ENCODE results near the gene KRTAP10-2. TPM values are rescaled to one million over a fixed set of nuclear protein-coding genes. Genes with fewer than 3 reads are reported as not detected.
"Not testable (repeated sequence)": the region's sequence is repeated elsewhere in the genome, so short reads cannot be mapped to it uniquely, and the experiment has no call there.

The KRTAP10-2 gene, protein sequence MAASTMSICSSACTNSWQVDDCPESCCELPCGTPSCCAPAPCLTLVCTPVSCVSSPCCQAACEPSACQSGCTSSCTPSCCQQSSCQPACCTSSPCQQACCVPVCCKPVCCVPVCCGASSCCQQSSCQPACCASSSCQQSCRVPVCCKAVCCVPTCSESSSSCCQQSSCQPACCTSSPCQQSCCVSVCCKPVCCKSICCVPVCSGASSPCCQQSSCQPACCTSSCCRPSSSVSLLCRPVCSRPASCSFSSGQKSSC
- not detected in 2 replicates for total RNA-seq

DNA sequence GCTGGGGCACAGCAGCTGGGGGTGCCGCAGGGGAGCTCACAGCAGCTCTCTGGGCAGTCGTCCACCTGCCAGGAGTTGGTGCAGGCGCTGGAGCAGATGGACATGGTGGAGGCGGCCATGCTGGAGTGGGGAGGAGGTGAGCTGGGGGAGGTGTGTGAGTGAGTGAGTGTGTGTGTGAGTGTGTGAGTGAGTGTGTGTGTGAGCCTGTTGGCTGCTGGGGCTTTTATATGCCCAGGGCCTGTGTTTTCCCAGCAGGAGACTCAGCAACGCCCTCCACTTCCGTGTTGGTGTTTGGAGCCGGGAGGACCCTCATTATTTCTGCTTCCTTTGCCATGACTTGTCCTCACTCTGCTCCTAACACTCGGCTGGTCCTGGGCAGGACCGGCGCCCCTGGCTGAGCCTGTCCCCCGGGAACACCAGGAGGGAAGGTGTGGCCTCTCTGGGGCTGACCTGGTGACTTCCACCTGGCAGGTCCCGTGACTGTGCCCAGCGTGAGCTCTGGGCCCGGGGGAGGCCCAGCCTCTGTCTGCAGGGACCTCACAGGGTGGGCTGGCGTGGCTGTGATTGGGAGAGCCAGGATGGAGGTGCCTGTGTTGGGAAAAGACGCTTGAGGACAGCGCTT is at the start of gene KRTAP10-2:
KRTAP10-2 (minus strand) TSS at position 166 of the 622 bp plus-strand sequence; CDS start at position 119, 47 bp downstream.
- intact Hi-C loops (cut with micrococcal nuclease) = no loop called here

DNA sequence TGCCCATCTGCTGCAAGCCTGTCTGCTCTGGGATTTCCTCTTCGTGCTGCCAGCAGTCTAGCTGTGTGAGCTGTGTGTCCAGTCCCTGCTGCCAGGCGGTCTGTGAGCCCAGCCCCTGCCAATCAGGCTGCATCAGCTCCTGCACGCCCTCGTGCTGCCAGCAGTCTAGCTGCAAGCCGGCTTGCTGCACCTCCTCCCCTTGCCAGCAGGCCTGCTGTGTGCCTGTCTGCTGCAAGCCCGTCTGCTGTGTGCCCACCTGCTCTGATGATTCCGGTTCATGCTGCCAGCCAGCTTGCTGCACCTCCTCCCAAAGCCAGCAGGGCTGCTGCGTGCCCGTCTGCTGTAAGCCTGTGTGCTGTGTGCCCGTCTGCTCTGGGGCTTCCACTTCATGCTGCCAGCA is 49.8 kb upstream of the KRTAP10-2 start:
- intact Hi-C loops (cut with micrococcal nuclease) = not testable (repeated sequence)

DNA sequence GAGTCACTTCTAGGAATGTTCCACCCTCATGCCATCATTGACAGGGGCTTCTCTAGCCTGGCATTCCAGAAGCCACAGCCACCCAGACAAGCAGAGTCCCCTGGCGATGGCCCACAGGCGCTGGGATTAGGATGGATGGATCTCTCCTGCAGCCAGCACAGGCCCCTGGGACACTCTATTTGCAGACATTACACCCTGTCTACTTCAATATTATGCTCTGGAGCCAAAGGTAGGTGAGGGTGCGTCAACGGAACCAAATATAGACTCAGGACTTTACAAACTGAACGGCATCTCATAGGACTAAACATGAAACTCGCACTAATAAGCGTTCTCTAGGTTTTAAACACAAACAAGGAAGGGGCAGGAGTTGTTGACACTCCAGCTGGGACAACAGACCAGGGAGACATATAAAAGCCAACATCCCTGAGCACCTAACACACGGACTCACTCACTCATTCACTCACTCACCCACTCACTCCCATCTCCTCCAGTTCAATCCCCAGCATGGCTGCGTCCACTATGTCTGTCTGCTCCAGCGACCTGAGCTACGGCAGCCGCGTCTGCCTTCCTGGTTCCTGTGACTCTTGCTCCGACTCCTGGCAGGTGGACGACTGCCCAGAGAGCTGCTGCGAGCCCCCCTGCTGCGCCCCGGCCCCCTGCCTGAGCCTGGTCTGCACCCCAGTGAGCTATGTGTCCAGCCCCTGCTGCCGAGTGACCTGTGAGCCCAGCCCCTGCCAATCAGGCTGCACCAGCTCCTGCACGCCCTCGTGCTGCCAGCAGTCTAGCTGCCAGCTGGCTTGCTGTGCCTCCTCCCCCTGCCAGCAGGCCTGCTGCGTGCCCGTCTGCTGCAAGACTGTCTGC is 49.0 kb upstream of the KRTAP10-2 start, which contains the start of gene KRTAP10-7:
KRTAP10-7 (plus strand) TSS at position 480 of the 861 bp plus-strand sequence; CDS start at position 505, 25 bp downstream.
- intact Hi-C loops (cut with micrococcal nuclease) = not testable (repeated sequence)

DNA sequence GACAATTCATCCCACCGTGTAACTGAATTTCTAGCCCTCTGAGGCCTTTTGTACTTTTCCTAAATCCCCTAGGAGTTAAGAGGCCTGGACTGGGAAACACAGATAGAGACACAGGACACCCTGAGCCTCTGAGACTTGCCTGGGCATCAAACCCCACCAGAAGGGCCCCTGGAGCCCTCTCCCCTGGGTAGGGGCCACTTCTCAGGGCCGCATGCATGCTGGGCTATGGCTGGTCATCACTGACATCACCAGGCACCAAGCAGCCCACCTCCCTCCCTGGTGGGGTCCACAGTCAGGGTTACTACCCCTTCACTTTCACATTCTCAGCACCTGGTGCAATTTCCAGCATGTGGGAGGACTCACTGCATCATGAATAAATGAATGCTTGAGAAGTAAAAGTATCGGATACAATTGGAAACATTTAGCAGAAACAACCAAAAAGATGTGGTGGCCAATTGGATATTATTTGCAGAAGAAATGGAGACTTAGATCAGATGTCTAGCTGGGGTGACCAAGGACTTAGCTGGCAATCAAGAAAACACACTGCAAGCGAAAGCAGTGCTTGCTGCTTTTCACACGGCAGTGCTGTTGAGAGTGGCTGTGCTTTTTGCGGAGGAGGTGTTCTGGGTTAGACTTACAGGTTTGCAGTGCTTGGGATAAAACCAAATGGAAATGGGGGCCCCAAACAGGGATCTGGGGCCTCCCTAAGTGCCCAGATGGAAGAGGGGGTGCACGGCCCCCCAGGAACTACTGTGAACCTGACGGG is 48.1 kb upstream of the KRTAP10-2 start:
- intact Hi-C loops (cut with micrococcal nuclease) = no loop called here

DNA sequence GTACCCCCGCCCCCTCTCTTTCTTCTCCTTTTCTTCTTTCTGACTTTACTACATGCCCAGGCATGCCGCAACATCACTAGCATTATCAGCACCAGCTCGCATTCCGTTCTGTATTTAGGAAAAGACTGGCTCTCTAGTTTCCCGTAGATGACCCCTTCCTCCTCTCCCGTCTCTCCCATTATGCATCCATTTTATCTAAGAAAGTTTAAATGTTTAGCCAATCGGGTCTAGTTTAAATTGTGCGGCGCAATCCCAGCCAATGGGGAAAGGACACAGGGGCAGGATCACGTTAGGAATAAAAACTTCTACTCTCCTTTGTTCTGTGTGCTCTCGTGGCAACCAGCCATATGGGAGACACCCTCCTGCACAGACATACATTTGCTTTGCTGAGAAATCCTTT is 46.8 kb upstream of the KRTAP10-2 start:
- intact Hi-C loops (cut with micrococcal nuclease) = no loop called here

DNA sequence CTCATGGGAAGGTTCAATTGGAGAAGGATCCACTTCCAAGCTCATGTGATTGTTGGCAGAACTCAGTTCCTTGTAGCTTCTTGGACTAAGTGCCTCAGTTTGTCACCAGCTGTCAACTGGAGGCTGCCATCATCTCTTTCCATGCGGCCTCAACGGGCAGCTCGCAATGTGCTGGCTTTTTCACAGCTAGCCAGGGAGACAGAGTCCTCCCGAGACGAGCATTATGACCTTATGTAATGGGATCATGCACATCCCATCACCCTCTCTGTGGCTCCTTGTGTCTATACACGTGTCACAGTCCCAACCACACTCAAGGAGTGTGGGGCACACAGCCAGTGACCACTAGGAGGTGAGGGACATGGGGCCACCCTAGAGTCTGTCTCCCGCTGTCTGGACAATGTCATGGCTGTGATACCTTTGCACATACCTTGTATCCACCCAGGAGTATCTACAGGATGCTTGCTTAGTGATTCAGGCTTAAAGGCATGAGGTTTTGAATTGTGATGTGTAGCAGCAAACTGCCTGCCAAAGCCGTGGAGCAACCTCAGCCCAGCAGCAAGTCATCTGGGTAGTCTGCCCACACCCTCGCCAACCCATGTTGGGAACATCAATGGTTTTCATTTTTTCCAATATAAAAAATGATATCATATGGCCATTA is 44.9 kb upstream of the KRTAP10-2 start:
- intact Hi-C loops (cut with micrococcal nuclease) = no loop called here

DNA sequence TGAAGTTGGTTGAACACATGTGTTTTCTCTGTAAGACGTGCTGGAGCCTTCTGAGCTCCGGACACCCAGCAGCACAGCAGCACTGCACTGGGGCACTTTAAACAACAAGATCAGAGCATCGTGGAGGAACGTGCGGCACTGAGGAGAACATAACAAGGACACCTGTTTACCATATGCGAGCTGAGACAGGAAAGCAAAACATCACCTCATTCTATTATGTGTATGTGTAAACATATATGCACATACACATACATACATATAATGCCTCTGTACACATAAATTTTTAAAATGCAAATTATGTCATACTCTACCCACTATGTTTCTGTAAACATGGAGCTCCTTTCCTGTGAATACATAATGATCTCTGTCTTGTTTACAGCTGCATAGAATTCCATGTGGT is 44.2 kb upstream of the KRTAP10-2 start:
- intact Hi-C loops (cut with micrococcal nuclease) = no loop called here

DNA sequence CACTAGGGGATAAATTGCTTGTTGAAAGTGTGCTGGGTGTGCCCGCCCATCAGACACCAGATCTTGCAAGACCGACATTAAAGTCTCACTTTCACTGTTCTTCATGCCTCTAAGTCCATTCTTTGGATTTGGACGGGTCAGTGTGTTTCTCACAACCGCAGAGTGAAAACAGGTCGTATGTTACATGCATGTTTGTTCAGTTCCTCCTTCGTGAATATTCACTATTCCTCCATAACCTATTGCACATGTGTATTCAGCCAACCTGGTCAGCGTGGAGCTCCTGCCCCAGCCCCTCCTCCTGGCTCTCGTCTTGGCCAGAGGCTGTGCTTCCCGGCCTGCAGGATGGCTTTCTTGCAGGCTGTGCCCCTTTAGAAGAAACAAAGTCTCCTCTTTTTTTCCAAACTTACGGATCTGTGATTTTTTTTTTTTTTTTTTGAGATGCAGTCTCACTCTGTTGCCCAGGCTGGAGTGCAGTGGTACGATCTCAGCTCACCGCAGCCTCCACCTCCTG is 43.2 kb upstream of the KRTAP10-2 start:
- intact Hi-C loops (cut with micrococcal nuclease) = no loop called here

DNA sequence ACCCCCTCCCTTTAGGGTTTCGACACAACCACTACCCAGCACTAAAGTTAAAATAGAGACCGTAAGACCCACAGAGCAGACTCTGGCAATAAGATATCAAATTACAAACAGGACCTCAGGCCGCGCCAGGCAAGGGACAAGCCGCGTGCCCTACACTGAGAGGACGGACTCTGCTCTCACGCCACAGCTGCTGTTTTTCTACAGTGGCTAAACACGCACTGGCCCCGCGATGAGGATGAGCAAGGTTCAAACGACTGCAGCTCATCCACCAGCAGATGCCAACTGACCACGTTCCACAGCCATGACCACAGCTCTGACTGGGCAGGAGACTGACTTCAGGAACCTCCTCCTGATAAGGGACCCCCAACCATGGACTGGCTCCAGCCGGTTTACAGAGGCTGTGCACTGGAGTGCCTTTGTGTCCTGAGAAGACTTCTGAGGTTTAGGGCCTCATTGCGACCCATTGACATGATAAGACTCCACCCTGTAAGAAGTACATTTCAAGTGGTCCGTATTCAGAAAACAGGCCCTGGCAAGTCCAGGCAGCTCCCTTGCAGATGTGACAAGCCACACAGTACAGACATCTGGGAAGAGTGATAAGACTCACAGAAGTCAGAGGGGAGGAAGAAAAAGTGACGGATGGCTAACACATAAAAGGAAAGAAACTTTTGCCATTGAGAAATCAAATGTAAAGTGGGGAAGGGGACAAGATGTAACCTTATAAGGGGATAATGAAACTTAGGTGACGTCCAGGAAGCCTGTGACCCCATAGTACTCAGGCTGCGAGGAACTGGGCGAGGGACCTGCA is 42.5 kb upstream of the KRTAP10-2 start:
- intact Hi-C loops (cut with micrococcal nuclease) = no loop called here

DNA sequence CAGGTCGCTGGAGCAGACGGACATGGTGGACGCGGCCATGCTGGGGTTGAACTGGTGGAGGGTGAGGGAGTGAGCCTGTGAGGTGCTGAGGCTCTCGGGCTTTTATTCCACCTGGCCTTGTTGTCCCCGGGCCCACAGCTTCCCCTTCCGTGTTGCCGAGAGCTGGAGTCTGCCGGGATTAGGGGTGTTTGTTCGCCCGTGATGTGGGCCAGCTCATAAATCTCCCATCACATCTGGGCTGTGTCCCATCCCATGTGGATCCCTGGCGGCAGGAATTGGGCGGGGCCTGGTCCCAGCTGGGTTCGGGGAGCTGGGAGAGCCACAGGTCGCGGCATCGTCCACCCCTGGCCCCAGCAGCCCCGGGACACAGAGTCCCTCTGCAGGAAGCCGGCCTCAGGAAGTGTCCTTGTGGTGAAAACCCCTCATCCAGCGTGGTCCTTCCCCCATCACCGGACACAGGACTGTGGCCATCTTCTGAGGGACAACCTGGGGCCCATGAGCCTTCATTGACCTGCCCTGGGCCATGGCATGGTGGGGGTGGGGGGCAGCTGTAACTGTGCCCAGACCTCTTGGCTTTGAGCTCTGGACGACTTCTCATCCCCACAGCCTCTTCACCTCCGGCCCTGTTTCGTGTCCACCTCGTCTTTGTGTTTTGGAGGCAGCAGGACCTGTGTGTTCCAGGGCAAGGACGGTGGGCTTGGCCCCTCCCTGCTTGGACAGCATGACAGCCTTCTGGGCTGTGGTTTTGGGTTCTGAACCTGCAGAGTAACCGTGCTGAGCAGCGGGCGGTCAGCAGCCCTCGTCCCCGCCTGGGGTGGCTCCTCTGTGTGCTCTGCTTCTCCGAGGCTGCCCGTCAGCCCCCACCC is 41.4 kb upstream of the KRTAP10-2 start, which contains the start of gene KRTAP10-6:
KRTAP10-6 (minus strand) TSS at position 60 of the 866 bp plus-strand sequence; CDS start at position 39, 21 bp downstream.
- intact Hi-C loops (cut with micrococcal nuclease) = no loop called here

DNA sequence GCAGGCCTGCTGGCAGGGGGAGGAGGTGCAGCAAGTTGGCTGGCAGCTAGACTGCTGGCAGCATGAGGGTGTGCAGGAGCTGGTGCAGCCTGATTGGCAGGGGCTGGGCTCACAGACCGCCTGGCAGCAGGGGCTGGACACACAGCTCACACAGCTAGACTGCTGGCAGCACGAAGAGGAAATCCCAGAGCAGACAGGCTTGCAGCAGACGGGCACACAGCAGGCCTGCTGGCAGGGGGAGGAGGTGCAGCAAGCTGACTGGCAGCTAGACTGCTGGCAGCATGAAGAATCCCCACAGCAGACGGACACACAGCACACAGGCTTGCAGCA is 40.5 kb upstream of the KRTAP10-2 start:
- intact Hi-C loops (cut with micrococcal nuclease) = not testable (repeated sequence)

DNA sequence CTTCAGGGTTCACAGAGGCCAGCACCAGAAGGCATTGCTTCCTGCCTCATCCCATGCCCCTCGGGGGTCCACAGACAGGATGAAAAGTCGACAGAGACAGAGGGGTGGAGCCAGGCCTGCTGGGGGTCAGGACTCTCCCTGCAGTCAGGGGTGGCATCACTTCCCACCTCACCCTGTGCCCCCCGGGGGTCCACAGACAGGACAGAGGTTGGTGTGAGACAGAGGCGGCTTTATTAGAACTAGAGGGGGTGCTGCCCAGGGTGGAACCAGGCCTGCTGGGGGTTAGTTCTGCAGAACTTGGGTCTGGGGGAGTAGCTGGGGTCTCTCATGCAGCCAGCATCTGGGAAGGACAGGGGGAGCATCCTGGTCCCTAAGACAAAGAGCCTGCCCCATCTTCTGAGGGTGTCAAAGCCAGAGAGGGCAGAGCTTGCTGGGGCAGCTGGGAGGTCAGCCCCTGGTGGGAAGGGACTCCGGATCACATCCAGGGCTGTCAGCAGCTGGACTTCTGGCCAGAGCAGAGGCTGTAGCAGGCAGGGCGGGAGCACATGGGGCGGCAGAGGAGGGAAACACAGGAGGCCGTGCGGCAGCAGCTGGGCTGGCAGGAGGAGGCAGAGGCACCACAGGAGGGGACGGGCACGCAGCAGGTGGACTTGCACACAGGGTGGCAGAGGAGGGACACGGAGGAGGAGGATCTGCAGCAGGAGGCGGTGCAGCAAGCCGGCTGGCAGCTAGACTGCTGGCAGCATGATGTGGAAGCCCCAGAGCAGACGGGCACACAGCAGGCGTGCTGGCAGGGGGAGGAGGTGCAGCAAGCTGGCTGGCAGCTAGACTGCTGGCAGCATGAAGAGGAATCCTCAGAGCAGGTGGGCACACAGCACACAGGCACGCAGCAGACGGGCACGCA is 39.8 kb upstream of the KRTAP10-2 start:
- intact Hi-C loops (cut with micrococcal nuclease) = not testable (repeated sequence)

DNA sequence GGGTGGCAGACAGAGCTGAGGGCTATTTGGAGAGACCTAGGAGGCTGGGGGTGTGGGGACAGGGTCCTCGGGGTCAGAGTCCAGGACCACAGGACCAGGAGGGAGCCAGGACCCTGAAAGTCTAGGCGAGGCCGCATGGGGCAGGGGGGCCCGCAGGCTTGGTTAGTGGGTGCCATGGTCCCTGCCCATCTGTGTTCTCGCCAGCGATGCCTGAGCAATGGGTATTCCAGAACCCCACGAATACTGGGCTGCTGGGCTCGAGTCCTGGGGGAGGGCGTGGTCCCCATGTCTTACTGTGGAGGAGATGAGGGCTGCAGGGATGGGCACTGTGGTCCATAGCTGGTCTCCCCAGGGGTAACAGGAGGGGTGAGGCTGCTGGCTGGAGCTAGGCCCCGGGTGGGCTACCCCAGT is 39.0 kb upstream of the KRTAP10-2 start:
- intact Hi-C loops (cut with micrococcal nuclease) = no loop called here

DNA sequence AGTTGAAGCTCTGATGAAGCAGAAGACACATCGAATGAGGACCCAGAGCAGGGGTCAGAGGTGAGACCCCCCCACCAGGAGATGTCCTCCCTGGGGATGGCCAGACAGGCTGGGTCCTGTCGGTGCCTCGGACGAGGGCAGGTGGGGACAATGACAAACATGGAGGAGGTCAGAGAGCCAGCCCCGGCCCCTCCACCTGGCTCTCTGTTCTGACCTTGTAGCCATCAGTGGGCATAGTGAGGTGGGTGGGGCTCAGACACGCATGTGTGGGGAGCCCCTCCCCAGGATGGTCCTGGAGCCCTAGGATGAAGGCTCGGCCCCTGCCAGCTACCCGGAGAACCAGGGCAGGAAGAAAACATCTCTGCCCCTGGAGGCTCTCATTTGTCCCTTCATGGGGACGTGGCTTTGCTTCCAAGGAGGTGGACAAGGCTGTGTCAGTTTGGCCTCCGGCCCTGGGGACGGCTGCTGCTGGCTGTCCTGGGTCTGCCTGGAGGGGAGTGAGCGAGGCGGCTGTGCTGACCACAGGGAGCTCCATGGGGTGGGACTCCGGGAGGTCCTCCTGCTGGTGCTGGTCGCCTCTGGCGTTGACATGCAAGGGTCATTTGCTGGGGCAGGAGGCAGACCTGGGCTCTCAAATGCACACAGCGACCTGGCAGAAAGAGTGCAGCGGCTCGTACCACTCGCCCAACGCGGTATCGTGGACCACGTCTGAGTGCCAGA is 38.4 kb upstream of the KRTAP10-2 start:
- intact Hi-C loops (cut with micrococcal nuclease) = no loop called here

DNA sequence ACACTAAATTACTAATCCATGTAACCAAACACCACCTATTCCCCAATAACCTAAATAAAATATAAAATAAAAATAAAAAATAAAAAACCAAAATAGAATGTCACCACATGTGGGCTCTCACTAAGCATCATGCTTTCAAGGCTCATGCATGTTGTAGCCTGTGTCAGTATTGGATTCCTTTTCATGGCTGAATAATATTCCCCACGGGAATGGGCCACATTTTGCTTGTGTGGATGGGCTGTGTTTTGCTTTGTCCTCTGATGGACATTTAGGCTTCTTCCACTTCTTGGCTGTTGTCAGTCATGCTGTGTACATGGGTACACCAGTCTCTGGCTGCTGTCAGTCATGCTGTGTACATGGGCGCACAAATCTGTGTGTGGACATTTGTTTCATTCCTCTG is 37.8 kb upstream of the KRTAP10-2 start:
- intact Hi-C loops (cut with micrococcal nuclease) = no loop called here

DNA sequence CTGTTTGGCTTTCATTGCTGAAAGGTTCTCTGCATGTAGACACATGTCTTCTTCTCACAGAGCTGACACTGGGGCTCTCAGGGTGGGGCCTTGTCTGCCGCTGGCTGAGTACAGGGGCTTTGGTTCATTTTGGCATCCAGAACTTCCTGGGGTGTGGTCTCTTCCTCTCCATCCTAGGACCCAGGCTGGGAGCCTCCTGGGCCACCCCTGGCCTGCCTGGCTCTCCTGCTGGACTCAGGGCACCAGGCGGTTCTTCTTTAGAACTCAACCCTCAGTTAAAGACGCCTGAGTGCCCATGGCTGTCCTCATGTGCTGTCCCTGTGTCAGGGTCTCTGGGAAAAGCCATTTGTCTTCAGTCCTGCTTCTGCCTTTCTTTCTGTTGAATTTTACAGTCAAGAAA is 34.6 kb upstream of the KRTAP10-2 start:
- intact Hi-C loops (cut with micrococcal nuclease) = no loop called here

DNA sequence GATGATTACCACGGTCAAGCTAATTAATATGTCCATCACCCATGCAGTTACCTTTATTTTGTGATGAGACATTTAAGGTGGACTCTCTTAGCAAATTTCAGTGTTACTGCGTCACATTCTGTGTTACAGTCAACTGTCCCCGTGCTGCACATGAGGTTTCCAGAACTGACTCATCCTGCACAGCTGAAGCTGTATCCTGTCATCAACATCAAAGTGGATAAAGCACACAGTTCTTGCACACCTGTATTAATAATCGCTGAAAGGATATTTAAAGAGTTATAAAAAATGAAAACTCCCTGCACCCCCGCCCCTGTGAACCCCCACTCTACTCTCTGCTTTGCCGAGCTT is 32.5 kb upstream of the KRTAP10-2 start:
- intact Hi-C loops (cut with micrococcal nuclease) = loop anchor here (1.0 kb wide), 1 partner anchor 36 kb away; no protein-coding TSS in a partner anchor

All from T-helper 1 cell treated with Interleukin-12 subunit alpha and Interleukin-12 subunit beta and Interleukin-4 antibody, amounts not matched to agents 30 ng/mL and 1 ng/mL, for 36 hours (primary cell).